Lower leg skin (tissue), 4 donors: Measurements from ENCODE around the gene IGSF21. TPM values are rescaled to one million over a fixed set of nuclear protein-coding genes. Genes with fewer than 3 reads are reported as not detected.

Experiments
- DNase-seq, 2 donors: peaks; one replicate each; pipeline ENCODE4 v3.0.0-alpha.2; 2019; ENCODE audit warnings: low spot score in 2 of 2
- H3K4me3 ChIP-seq: fragments of 200-600 bp; sonication (generic); 2 replicates; pipeline ENCODE4 v1.5.1; 2017; ENCODE audit warnings: mild to moderate bottlenecking, low read depth; ENCODE audit not compliant: poor library complexity, severe bottlenecking
- POLR2A ChIP-seq, 2 donors: fragments of 450-650 bp; IDR thresholded peaks; one replicate each; pipeline ENCODE4 v1.6.1; 2016 to 2017; ENCODE audit warnings: antibody characterized with exemption in 2 of 2, mild to moderate bottlenecking in 1 of 2, moderate library complexity in 1 of 2
- WGBS, 2 donors: methylation state at CpG; one replicate each; pipeline ENCODE4 v1.1.5; 2018; 5-methylcytosine and 5-hydroxymethylcytosine counted together
- intact Hi-C: fragments of 100-400 bp; cut with DNase I; formaldehyde crosslinking; loops from one replicate; pipeline ENCODE4 v1.15.0; 2023; ENCODE audit warnings: low total_unique reads
- total RNA-seq, 4 donors: library from RNA; depleted of rRNA; stranded (reverse); fragments of >200 nt; gene quantifications; one replicate each; pipeline ENCODE4 v1.1.0, GENCODE V29; 2016
- TF ChIP-seq, protein P1 (sequence below), 3 donors: fragments of 450-650 bp; IDR thresholded peaks; one replicate each; pipeline ENCODE4 v1.5.1; 2016; ENCODE audit warnings: antibody characterized with exemption in 3 of 3, mild to moderate bottlenecking in 3 of 3, moderate library complexity in 2 of 3

The IGSF21 gene
- total RNA-seq, 4 donors from 2014 or later = 0.66 to 3.0 (median 1.3) TPM

DNA sequence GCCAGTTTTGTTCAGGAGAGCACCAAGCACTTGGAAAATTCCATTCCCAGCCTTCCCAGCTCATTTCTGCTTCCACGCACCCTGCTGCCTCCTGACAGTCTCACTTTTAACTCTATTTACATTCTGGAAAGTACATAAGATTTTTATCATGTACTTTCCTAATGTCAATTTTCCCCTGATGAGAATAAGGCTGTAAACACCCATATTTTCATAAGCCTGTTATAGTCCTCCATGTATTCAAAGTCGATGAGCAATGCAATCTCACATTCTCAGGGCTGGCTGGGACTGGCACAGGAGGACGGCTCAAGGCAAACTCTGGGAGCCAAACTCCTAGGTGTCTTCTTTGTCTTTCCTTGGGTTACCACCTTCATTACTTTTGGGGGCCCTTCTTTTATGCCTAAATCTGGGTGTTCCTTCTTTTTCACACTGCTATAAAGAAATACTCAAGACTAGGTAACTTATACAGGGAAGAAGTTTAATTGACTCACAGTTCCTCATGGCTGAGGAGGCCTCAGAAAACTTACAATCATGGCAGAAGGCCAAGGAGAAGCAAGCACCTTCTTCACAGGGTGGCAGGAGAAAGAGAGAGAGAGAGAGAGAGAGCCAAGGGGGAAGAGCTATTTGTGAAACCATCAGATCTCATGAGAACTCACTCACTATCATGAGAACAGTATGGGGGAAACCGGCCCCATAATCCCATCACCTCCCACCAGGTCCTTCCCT lies 94.6 kb downstream of the IGSF21 start:
- no peak for TF ChIP-seq POLR2A (IDR thresholded peaks at IDR 0.05)
- TF ChIP-seq, protein P1, sequence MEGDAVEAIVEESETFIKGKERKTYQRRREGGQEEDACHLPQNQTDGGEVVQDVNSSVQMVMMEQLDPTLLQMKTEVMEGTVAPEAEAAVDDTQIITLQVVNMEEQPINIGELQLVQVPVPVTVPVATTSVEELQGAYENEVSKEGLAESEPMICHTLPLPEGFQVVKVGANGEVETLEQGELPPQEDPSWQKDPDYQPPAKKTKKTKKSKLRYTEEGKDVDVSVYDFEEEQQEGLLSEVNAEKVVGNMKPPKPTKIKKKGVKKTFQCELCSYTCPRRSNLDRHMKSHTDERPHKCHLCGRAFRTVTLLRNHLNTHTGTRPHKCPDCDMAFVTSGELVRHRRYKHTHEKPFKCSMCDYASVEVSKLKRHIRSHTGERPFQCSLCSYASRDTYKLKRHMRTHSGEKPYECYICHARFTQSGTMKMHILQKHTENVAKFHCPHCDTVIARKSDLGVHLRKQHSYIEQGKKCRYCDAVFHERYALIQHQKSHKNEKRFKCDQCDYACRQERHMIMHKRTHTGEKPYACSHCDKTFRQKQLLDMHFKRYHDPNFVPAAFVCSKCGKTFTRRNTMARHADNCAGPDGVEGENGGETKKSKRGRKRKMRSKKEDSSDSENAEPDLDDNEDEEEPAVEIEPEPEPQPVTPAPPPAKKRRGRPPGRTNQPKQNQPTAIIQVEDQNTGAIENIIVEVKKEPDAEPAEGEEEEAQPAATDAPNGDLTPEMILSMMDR (IDR thresholded peaks at IDR 0.05) = no peak
- intact Hi-C loops = no loop called here
- DNase-seq = no peak
- 49 to 66% methylated on average over 4 of the region's 4 CpGs for WGBS, 2 donors
- H3K4me3 ChIP-seq = no peak overlapping the region

DNA sequence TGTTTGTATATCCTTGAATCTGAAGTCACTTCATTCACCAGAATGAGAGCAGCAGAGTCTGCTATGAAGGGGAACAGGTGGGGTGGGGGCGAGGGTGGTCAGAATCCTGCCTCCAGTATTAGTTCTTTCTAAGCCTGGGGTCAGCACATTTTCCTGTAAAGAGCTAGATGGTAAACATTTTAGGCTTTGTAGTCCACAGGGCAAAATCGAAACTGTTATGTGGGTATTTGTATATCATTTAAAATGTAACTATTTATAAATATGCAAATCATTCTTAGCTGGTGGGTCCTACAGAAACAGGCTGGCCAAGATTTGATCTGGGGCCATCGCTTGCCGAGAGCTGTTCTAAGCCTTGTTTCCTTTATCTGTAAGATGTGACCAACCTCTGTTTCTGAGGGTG lies 96.0 kb downstream of the IGSF21 start:
- 75 to 76% methylated on average over 4 of the region's 4 CpGs for WGBS, 2 donors
- no peak overlapping the region for H3K4me3 ChIP-seq
- intact Hi-C loops = no loop called here
- TF ChIP-seq, protein P1 (IDR thresholded peaks at IDR 0.05) = no peak
- no peak for TF ChIP-seq POLR2A (IDR thresholded peaks at IDR 0.05)
- DNase-seq = no peak

DNA sequence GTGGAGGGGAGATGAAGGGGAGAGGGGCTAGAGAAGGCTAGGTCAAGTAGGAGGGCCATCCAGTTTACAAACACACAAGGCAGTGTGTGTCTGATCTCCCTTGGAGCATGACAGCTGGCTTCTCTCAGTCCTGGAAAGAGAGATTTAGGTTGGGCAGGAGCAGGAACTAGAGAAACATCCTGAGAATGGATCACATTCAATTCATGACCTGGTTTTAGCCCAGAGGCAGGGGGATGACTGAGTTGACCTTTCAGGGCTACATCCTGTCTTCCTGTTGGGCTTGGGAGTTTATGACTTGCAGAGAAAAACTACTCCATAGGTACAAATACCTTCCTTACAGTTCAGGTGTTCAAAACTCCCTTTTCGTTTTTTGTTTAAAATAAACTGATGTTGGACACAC lies 97.0 kb downstream of the IGSF21 start:
- H3K4me3 ChIP-seq = no peak overlapping the region
- 76 to 78% methylated on average over 1 of the region's 1 CpG for WGBS, 2 donors
- no peak for TF ChIP-seq POLR2A (IDR thresholded peaks at IDR 0.05)
- TF ChIP-seq, protein P1 (IDR thresholded peaks at IDR 0.05) = no peak
- intact Hi-C loops = no loop called here
- no peak for DNase-seq

DNA sequence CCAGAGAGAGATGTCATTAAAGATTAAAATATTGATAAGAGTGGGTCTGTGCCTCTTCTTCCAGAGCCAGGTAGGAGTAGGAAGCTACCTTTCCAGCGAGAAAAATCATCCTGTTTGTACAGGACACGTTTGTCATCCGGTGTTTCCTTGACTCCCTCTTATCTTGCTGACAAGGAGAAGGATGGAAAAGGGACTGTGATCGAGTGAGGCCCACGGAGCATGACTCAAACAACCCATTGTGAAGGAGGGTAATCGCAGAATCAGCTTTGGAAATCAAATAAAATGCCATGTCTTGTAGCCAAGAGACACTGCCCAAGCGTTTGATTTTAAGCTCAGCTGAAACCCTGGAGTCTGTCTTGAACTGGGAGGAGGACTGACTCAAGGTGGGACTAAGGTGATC lies 97.7 kb downstream of the IGSF21 start:
- no peak for DNase-seq
- H3K4me3 ChIP-seq = no peak overlapping the region
- 58 to 61% methylated on average over 7 of the region's 7 CpGs for WGBS, 2 donors
- TF ChIP-seq, protein P1 (IDR thresholded peaks at IDR 0.05) = no peak
- TF ChIP-seq POLR2A (IDR thresholded peaks at IDR 0.05) = no peak
- intact Hi-C loops = no loop called here

DNA sequence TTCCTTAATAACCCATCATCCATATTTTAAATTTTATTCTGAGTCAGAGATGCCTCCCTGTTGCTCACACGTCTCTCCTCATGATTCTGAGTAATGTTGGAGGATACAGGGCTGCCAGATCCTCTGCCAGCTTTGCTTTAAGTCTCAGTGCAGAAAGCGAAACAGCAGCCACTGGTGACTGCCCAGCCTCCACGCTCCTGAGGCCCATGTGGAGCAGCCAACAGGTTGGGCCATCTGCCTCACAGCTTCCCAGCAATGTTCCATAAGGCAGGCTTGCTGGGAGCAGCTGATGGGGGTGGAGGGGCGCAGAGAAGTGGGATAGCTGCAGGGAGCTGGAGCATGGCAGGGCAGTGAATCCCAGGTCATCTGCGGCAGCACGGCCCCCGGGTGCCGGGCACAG lies 104.2 kb downstream of the IGSF21 start:
- TF ChIP-seq POLR2A (IDR thresholded peaks at IDR 0.05) = no peak
- TF ChIP-seq, protein P1 (IDR thresholded peaks at IDR 0.05) = no peak
- no peak for DNase-seq
- intact Hi-C loops = no loop called here
- no peak overlapping the region for H3K4me3 ChIP-seq
- WGBS, 2 donors = 50 to 72% methylated on average over 8 of the region's 8 CpGs
